TTC549 (cell line): ENCODE data around the gene GPATCH3.
"Not testable (repeated sequence)": the region's sequence is repeated elsewhere in the genome, so short reads cannot be mapped to it uniquely, and the experiment has no call there.

ENCODE experiments used
- FAIRE-seq: peaks from 2 replicates; lab custom pipeline; 2012; peaks lifted over from hg19 to GRCh38; lab: Jason Lieb, UNC

The GPATCH3 gene

DNA sequence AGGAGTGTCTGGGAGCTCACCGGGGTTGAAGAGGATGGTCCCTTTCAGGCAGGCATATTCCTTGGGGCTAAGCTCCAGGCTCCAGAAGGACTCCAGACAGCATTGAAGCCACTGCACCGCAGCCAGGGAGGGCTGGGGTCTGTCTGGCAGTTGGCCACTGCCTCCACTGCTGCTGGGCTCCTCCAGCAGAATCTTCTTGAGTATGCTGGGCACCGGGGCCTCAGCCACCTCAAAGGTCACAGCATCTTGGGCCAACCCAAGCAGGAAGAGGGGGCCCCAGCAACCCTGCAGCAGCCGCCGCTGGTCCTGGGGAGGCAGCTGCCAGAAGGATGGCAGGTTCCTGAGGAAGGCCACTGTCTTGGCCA, 13.1 kb upstream of the GPATCH3 start:
- no peak for FAIRE-seq

- FAIRE-seq: no peak
Measured at GRCh38 chr1:26912147-26912490, 11.9 kb upstream of the GPATCH3 start.

GRCh38 chr1:26911399-26912146, 11.3 kb upstream of the GPATCH3 start:
- no peak for FAIRE-seq

DNA sequence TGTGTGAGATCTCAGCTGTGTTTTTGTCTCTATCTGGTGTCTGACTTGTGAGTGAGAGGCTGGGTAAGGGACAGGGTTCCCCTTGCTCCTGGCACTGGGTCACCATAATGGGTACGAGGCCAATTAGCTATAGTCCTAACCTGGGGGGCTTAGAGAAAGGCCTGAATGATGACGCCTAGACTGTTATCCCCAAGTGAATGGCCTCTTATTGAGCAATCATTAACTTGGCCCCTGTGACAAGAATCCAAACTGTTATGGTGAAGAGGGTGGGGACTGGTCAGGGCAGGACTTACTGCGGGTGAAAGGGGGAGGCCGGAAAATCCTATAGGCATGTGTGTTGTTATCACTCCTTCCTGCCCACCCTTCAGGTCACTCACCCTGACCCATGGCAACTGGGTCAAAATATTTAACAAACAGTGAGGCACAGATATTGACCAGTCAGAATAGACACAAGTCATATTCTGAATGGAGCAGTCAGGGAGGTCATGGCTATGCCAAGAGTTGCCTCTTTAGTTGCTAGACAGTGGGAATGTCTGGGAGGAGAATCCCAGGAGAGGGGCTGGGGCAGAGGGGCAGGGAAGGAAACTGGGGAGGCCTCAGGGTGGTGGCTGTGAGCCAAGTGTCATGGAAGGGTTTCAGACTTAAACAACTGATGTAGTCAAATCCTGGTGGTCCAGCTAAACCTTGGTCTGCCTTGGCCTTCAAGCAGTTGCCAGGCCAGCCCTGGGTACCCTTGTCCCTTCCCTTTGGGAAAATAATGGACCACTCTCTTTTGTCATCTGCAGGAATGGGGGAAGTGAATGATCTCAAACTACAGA, 10.3 kb upstream of the GPATCH3 start:
- FAIRE-seq: no peak

DNA sequence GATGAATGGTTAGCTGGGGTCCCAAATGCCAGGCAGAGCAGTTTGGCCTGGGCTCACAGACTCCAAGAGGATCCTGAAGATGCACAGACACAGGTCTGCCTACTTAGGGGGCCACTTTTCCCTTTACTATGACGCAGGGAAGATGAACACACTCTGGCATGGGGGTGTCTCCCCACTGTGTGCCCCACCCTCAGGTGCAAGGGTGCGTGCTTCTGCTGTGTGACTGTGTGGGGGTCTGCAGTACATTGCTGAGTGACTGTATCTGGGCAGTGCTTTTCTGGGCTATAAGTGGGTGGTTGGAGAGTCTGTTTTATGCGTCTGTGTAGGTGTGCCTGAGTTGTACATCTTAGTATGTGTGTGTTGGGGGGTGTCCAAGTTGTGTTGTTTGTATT, 9.7 kb upstream of the GPATCH3 start:
- FAIRE-seq: no peak

GRCh38 chr1:26907071-26907917, 7.0 kb upstream of the GPATCH3 start:
- FAIRE-seq: no peak

GRCh38 chr1:26900815-26901511, 696 bp upstream of the GPATCH3 start:
- FAIRE-seq: no peak

DNA sequence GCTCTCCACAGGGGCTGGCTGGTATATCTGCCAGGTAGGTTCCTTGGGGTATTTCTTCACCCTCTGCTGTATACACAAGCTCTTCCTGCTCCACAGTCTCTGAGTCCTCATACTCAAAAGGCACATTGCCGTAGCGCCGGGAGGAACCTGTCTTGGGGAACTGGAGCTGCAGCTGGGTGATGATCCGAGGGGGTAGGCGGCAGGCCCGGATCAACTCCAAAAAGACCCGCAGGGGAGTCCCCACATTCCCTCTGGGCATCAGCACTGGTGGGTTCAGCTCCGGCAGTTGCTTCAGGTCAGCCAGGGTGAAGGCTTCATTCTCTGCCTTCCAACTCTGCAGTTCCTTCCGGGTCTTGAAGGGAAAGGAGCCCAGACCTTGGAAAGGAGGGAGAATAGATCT, 2.9 kb downstream of the GPATCH3 start:
- FAIRE-seq: no peak

DNA sequence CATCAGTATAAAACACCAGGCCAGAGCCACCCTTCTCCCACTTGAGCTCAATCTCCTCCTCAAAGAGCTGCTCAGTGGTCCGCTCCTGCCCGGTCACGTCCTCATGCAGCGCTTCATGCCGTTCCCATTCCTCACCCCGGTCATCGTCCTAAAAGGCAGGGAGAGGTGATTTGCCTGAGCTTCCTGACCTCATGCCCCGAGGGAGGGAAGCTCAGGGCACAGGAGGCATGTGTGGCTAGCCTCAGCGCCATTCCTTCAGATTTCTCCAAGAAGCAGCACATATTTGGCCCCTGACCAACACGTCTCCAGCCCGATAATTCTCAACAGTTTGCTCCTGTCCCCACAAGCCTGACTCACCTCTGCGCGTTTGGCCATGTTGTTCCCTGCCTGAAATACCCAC, 6.0 kb downstream of the GPATCH3 start:
- FAIRE-seq: no peak

GRCh38 chr1:26890467-26890796, 9.8 kb downstream of the GPATCH3 start:
- FAIRE-seq: no peak

DNA sequence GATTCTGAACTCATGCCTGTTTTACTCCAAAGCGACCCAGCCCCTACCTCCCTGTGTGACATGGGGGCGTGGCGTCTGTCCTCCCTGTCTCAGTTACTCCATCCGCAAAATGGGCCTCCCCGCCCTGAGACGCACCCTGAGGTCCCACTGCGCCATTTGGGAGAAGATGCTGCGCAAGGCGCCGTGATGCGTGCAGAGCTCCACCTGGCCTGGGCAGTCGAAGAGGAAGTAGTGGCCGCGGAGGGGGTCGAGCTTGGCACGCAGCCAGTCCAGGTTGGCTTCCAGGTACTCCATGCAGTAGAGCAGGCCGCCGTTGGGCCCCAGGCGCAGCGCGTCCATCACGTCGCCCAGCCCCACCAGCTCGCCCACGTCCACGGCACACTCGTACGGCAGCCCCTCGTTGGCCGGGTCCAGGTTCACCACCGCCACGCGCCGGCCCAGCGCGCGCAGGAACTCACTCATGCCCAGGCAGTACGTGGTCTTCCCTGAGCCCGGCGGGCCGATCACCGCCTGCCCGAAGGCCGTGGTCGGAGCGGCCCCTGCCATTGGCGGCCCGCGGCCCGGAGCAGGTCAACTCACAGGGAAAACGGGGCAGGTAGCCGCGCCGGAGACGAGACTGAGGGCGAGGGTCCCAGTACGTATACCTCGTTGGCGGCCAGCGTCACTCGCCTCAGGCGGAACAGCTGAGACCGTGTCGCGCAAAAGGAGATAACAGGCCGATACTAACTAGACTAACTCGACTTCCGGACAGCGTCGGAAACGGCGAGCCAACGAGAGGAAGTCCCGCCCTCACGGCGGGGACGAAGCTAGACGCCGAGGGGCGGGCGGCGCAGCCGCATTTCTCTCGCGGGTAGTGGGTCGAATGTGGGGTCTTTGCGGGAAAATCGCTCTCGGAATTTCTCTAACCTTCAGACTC, 10.5 kb downstream of the GPATCH3 start, which contains the start of gene GPN2:
TSS of gene GPN2 (minus strand) at position 733 of the 916 bp plus-strand sequence. CDS start at position 546, 187 bp downstream.
- no peak for FAIRE-seq

- FAIRE-seq: no peak
Measured at GRCh38 chr1:26888231-26888630, 12.0 kb downstream of the GPATCH3 start.

DNA sequence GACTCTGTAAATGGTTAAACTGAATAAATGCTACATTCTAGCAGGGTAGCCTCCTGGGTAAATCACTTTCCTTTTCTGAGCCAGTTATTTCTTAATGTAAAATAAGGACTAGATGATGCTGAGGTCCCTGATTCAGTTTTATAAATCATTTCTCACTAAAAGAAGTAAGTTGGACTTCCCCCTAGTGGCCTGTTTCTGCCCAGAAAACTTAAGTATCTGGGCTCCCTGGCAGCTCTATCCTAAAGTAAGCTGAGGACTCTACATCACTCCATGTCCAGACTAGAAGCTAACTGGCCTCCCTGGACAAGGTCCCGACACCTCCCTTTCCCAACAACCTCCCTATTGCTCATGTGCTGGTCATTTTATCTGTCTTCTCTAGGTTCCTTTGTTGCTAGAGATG, 13.1 kb downstream of the GPATCH3 start:
- no peak for FAIRE-seq

DNA sequence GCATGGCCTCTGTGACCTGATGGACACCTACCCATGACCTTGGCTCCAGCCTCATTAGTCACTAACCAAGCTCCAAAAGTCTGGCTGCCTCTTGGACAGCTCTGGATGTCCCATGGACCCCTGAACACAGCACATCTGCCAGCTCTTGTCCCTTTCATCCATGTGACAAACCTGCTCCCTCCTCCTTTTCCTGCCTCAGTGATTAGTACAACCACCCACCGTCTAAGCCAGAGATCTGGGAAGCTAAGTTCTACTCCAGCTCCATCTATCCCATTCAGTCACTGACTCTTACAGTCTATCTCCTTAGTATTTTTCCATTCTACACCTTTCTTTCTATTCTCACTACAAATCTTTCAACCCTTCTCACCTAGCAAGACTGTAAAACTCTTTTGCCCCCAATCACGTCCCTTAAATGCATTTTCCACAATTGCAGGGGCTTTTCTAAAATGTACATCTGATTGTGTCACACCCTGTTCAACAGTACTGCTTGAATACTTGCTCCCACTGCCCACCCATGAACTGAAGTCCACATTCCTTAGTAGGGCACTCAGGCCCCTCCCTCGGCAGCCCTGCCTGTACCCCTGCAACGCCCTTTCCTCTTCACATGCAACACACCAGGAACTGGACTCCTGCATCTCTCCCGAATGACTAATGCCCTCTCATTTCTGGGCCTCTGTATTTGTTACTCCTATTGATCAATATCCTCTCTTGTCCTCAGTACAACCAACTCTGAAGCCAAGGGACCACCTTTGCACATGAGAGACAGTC, 17.4 kb downstream of the GPATCH3 start:
- FAIRE-seq: no peak

DNA sequence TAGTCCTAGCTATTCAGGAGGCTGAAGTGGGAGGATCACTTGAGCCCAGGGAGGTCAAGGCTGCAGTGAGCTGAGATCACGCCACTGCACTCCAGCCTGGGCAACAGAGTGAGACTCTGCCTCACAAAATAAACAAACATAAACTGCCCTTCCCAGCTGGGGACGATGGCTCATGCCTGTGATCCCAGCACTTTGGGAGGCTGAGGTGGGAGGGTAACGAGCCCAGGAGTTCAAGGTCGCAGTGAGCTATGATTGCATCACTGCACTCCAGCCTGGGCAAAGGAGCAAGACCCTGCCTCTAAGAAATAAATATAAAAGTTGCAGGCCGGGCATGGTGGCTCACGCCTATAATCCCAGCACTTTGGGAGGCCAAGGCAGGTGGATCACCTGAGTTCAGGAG, 18.7 kb downstream of the GPATCH3 start:
- not testable (repeated sequence) for FAIRE-seq

- no peak for FAIRE-seq
Measured at GRCh38 chr1:26879793-26880192, 20.5 kb downstream of the GPATCH3 start.

DNA sequence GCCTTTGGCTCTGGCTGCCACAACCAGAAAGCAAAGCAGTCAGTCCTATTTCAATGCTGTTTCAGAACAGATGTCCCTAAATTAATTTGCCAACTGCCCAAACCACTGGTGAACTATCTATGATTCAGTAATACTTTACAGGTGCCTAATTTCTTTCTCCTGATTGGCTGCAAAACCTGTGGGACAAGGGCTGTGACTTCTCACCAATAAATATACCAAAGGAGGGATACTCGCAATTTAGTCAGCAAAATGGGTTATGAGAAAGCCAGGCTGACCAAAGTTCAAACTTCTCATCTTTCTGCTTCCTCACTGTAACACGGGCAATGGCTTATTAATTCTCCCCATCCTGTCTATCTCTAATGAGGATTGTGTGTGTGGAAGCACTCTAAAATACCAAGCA, 22.9 kb downstream of the GPATCH3 start:
- FAIRE-seq: no peak

DNA sequence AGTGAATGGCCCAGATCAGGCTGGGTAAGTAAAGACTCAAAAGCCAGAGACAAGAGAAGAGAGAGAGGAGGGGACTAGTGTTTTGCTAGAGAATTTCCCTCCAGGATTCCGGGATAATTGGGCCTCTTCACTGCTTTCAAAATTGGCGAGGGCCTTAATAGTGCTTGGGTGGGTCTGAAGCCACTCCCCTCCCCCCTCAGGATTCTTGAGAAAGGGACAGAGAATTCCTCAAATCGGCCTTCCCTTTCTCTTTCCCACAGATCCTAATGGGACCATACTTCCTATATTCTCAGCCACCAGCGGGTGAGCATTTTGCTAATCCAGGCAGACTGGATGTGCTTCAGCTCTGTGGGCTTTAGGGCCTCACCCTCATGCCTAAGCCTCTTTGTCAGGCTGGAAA, 25.4 kb downstream of the GPATCH3 start:
- FAIRE-seq: no peak

DNA sequence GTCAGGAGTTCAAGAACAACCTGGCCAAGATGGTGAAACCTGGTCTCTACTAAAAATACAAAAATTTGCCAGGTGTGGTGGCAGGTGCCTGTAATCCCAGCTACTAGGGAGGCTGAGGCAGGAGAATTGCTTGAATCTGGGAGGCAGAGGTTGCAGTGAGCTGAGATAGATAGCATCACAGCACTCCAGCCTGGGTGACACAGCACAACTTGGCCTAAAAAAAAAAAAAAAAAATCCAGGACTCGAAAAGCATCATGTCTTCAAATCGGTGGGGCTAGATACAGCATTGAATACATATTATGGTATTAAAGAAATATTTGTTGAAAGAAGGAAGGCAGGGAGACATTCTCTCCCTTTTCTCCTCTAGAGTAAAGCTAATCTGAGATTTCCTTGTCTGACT, 27.2 kb downstream of the GPATCH3 start:
- FAIRE-seq: not testable (repeated sequence)
